ELR (cell line): ENCODE data around the gene NCBP1.
A peak's percentile ranks its signal among the peaks of the same experiment; 100 is the strongest.
"Not testable (repeated sequence)": the region's sequence is repeated elsewhere in the genome, so short reads cannot be mapped to it uniquely, and the experiment has no call there.

ENCODE experiments used
- DNase-seq: peaks from one replicate; pipeline ENCODE4 v3.0.0-alpha.2; 2015; ENCODE audit warnings: low read depth

NCBP1 gene, protein sequence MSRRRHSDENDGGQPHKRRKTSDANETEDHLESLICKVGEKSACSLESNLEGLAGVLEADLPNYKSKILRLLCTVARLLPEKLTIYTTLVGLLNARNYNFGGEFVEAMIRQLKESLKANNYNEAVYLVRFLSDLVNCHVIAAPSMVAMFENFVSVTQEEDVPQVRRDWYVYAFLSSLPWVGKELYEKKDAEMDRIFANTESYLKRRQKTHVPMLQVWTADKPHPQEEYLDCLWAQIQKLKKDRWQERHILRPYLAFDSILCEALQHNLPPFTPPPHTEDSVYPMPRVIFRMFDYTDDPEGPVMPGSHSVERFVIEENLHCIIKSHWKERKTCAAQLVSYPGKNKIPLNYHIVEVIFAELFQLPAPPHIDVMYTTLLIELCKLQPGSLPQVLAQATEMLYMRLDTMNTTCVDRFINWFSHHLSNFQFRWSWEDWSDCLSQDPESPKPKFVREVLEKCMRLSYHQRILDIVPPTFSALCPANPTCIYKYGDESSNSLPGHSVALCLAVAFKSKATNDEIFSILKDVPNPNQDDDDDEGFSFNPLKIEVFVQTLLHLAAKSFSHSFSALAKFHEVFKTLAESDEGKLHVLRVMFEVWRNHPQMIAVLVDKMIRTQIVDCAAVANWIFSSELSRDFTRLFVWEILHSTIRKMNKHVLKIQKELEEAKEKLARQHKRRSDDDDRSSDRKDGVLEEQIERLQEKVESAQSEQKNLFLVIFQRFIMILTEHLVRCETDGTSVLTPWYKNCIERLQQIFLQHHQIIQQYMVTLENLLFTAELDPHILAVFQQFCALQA

GRCh38 chr9:97632985-97633858 is at the start of gene NCBP1, which contains the start of gene TSTD2:
NCBP1 (plus strand) TSS chr9:97633821; CDS start chr9:97633882, 61 bp downstream.
TSTD2 (minus strand) TSS chr9:97633368; CDS start chr9:97627562, 5,806 bp downstream.
- DNase-seq = peak; percentile 98

GRCh38 chr9:97584778-97585177 is 48.8 kb upstream of the NCBP1 start:
- DNase-seq = not testable (repeated sequence)

GRCh38 chr9:97586909-97587308 is 46.7 kb upstream of the NCBP1 start:
- not testable (repeated sequence) for DNase-seq

DNA sequence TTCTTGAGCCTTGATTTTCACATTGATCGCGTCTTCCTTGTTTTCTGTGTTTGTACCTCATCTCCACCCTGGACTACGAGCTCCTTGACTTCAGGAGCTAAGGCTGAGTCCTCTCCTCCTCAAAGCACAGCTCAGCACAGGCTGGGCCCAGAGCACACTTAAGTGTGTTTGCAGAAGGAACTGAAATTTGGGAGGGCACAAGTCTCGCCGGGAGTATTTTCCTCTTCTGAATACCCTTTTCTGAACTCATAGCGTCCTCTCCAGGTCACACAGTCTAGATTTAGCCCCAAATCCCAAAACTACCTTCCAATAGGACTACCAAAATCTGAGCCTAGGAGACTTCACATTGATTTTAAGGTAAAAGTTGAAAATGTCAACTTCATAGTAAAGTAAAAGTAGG is 42.1 kb upstream of the NCBP1 start:
- DNase-seq = no peak

GRCh38 chr9:97592126-97592525 is 41.5 kb upstream of the NCBP1 start:
- no peak for DNase-seq

- no peak for DNase-seq
These were observed 39.7 kb upstream of the NCBP1 start for GRCh38 chr9:97593960-97594359.

- DNase-seq = no peak
These were observed 39.2 kb upstream of the NCBP1 start for GRCh38 chr9:97594381-97594921.

GRCh38 chr9:97596906-97597305 is 36.7 kb upstream of the NCBP1 start:
- no peak for DNase-seq

GRCh38 chr9:97598461-97599288 is 34.9 kb upstream of the NCBP1 start:
- DNase-seq = peak; percentile 83

DNA sequence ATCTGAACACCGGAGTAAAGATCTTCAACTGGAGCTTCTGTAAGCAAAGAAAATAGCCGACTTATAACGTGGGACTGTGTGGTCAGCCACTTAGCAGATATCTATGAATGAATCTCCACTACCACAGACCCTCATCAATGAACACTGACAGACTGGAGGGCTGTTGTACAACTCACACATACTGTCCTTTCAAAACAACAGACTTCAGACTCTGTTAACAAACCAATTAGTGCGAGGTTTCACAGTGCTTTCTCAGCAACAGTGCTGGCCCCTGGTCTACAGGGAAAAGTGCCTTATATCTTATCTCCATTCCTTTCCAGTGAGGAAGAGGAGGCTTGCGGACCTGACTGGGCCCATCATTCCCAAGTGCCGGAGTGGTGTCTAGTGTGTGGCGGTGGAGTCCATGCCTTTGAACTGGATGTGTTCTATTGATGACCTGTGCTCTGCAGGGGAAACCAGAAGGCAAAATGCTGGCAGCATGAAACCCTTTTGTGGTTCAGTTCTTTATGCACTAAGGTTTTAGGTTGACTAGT is 34.2 kb upstream of the NCBP1 start:
- no peak for DNase-seq

- no peak for DNase-seq
These were observed 32.9 kb upstream of the NCBP1 start for GRCh38 chr9:97600531-97601227.

- no peak for DNase-seq
These were observed 32.3 kb upstream of the NCBP1 start for GRCh38 chr9:97601228-97601898.

DNA sequence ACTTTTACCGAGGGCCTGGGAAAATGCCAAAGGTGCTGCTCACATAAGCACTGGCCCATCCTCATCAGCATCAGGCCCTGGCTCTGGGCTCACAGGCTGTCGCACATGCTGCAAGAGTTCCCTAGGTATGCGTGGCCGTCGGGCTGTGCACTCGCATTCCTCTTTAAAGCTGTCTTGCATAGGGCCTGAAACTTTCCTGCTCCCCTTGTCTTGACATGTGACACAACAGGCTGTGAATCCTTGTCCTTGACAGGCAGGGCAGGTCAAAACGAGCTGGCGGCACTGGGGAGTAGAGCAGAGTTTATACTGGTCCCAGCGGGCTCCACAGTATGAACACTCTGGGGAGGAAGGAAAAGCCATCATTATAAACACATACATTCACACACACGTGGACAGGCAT is 31.2 kb upstream of the NCBP1 start:
- no peak for DNase-seq

DNA sequence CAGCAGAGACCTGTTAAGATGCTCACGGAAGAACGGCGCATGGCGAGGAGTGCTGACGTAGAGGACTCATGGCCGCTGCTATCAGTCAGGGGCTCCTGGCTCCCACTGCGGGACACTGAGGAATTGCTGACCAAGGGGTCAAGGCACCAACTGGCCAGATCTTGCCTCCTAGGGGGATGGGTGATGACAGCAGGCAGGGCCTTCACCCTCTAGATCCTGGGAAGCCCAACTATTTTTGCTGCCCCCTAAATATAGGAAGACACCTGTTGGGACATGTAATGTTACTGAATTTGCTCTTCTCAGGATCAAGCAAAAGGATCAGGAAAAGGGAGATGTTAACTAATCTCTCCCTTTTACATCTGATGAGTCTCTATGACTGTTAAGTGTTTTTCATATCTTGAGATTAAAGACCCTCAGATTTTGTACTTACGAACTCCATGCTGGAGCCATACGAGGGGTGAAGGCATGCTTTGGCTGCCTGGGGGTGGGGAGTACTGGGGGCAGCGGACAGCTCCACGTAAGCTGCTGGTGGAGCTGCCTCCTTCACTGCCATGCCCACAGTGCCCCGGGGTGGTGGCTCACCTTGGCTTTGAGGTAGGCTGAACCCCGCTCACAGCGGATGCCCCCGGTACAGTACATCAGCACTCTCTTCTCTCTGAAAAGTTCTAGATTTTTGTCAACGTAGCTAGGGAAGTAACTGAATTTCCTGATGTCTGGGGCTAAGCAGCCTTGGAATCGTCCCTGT is 28.5 kb upstream of the NCBP1 start:
- no peak for DNase-seq

- peak; percentile 73 for DNase-seq
These were observed 18.1 kb upstream of the NCBP1 start for GRCh38 chr9:97615439-97616072.

DNA sequence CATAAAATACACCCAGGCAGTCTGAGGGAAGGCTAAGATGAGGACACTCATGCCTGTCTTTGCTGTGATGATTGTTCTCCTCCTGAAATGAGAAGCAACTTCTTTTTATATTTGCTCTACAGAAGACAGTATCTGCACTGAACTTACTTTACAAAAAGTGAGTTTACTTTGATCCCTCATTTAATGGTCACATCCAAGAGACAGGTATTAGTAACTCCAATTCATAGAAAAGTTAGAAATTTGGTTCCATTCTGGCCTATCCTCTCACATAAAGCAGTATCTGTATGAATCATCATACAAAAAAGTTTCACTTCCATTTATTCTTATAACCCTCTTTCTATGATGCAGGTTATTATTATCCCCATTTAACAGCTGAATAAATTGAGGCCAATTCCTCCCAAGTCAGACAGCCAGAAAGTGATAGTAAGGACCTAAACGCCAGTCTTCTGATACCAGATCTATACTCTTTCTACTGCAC is 15.6 kb upstream of the NCBP1 start:
- DNase-seq = no peak

- DNase-seq = not testable (repeated sequence)
These were observed 13.6 kb upstream of the NCBP1 start for GRCh38 chr9:97620063-97620462.

GRCh38 chr9:97622483-97622882 is 11.1 kb upstream of the NCBP1 start:
- DNase-seq = not testable (repeated sequence)
